ENCODE measurements around the gene ZNF266.

Gene ZNF266

DNA sequence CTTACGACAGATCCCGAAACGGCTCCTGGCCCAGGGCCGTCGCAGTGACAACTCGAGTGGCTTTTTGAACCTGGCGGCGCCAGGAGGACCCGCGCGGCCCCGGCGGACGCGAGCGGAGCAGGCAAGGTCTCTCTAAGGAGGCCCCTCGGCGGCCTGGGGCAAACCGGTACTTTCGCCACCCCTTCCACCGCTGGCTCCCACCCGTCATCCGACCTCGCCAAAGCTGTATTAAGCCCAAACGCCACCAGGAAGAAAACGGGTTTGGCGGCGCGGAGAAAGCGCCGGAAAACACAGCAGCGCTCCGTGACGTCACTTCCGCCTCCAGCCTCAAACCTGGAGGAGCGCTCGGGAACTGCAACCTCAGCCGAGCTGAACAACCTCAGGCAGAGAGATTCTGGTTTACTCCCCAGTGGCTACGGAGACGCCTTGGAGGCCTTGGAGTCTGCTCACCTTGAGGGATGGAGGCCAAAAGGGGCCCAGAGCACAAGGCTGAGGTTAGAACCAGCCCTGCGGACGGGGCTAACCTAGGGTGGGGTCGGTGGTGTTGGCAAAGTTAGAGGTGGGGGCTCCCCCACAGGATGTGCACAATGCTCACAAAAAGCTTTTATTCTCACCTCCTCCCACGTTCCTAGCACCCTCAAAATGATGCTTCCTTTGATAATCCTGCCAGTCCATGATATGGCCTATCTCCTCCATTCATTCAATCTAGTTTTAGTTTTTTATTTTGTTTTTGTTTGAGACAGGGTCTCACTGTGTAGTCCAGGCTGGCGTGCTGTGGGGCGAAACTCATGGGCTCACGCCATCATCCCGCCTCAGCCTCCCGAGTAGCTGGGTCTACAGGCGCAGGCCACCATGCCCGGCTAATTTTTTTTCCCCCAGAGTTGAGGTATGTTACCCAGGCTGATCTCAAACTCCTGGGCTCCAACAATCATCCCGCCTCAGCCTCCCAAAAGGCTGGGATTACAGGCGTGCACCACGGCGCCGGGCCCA, at the start of gene ZNF266:
Gene ZNF266, minus strand, starts transcription at position 295 of the 990 bp plus-strand sequence. CDS start 15,484 bp downstream, outside the sequence.
- DNase-seq, result peak; percentile 75 to 87 (median 82)

GRCh38 chr19:9485140-9485539, 49.8 kb upstream of the ZNF266 start:
- DNase-seq, result no peak

- no peak for DNase-seq
Observed at GRCh38 chr19:9474975-9475374, 39.6 kb upstream of the ZNF266 start.

DNA sequence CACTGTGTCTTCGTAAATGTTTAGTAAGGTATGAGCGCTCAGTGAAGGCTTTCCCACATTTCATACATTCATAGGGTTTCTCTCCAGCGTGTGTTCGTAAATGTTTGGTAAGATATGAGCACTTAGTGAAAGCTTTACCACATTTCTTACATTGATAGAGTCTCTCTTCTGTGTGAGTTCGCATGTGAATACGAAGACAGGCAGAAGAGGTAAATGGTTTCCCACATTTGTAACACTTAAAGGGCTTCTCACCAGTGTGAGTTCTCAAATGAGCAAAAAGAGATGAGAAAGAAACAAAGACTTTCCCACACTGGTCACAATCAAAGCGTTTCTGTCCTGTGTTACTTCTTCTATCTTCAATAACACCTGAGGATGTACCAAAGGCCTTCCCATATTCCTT, 31.8 kb upstream of the ZNF266 start:
- DNase-seq, result no peak

DNA sequence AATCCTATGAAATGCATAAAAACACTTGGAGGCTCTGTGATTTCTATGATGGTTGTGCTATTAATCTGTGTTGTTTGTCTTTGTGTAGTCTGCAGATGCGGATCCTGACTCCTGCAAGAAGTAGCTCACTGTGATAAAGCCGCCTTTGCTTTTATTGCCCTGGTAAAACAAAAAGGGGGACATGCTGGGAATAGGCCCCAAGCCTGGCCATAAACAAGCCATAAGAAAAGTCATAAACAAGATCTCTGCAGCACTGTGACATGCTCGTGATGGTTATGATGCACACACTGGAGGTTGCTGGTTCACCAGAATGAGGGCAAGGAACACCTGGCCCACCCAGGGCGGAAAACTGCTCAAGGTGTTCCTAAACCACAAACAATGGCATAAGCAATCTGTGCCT, 26.6 kb upstream of the ZNF266 start:
- no peak for DNase-seq

DNA sequence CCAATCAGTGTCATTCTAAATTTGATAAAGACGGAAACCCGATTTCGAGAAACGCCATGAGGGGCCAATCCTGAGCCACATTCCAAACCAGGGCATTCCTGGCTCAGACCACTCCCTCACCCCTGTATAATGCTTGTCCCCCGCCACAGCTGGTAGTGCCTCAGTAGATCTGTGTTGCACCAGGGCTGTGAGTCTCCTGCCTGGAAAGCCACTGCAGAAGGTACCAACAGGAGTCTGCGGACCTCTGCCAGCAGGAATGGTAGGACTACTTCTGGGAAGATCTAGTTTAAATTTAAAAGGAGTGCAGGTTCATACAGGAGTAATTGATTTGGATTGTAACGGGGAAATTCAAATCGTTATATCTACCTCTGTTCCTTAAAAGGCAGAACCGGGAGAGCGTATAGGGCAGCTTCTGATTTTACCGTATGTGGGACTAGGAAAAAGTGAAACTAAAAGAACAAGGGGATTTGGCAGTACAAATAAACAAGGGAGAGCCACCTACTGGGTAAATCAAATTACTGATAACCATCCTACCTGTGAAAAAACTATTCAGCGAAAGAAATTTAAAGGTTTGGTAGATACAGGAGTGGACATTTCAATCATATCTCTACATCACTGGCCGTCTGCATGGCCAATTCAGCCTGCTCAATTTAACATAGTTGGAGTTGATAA, 20.8 kb upstream of the ZNF266 start:
- DNase-seq, result no peak

GRCh38 chr19:9453953-9454352, 18.6 kb upstream of the ZNF266 start:
- no peak for DNase-seq

GRCh38 chr19:9445037-9445436, 9.7 kb upstream of the ZNF266 start:
- DNase-seq, result no peak

- DNase-seq, result no peak
Observed at GRCh38 chr19:9436358-9436757, 985 bp upstream of the ZNF266 start.

GRCh38 chr19:9431475-9431874, 3.9 kb downstream of the ZNF266 start:
- no peak for DNase-seq

- no peak for DNase-seq
Observed at GRCh38 chr19:9430444-9430843, 4.9 kb downstream of the ZNF266 start.

DNA sequence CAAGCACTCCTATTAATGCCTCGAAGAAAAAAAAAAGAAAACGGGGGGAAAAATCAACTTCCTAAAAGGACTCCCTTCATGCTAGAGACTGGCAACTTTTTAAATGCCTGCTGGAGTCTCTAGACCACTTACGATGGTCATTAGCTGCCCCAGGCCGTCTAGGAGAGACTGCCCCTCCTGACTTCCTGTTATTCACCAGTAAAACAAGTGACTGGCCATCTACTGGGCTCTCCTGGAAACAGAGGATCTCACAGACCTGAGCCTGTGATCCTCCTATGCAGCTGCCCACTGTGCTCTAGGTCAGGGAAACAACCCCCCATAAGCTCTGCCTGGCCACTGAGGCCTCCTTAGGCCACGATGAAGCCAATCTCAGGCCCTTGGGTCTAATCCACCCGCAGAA, 7.4 kb downstream of the ZNF266 start:
- no peak for DNase-seq

- no peak for DNase-seq
Observed at GRCh38 chr19:9413240-9413954, 22.0 kb downstream of the ZNF266 start.

- DNase-seq, result no peak
Observed at GRCh38 chr19:9407827-9408226, 27.5 kb downstream of the ZNF266 start.

GRCh38 chr19:9406798-9407352, 28.5 kb downstream of the ZNF266 start:
- peak in 2 of 4 experiments; percentile 3 for DNase-seq

- DNase-seq, result no peak
Observed at GRCh38 chr19:9381361-9381785, 54.0 kb downstream of the ZNF266 start.

- DNase-seq, result no peak
Observed at GRCh38 chr19:9370738-9371619, 64.4 kb downstream of the ZNF266 start.

GRCh38 chr19:9362905-9363304, 72.5 kb downstream of the ZNF266 start, which contains the start of gene ZNF177:
ZNF177 (plus strand) TSS chr19:9363013; CDS start chr19:9378312, 15,299 bp downstream.
- DNase-seq, result no peak
